Duodenal mucosa (tissue), 2 donors: Measurements from ENCODE around the gene PPM1N.

Experiments
- H3K27ac ChIP-seq: one replicate; pipeline ENCODE4 v1.7.0; 2013; ENCODE audit warnings: low read depth, low read length
- H3K27me3 ChIP-seq, 2 donors: one replicate each; pipeline ENCODE4 v1.7.0; 2013; ENCODE audit warnings: low read length in 2 of 2, control low read depth in 1 of 2; ENCODE audit not compliant: insufficient read depth in 2 of 2, control insufficient read depth in 1 of 2
- H3K36me3 ChIP-seq, 2 donors: one replicate each; pipeline ENCODE4 v1.7.0; 2013; ENCODE audit warnings: low read length in 2 of 2, control low read depth in 1 of 2; ENCODE audit not compliant: insufficient read depth in 2 of 2, control insufficient read depth in 1 of 2
- H3K4me1 ChIP-seq, 2 donors: one replicate each; pipeline ENCODE4 v1.7.0; 2013; ENCODE audit warnings: low read length in 2 of 2, control low read depth in 1 of 2; ENCODE audit not compliant: insufficient read depth in 2 of 2, control insufficient read depth in 1 of 2
- H3K4me3 ChIP-seq, 2 donors: one replicate each; pipeline ENCODE4 v1.7.0; 2013; ENCODE audit warnings: low read length in 2 of 2, low read depth in 1 of 2
- H3K9ac ChIP-seq, 2 donors: one replicate each; pipeline ENCODE4 v1.7.0; 2013; ENCODE audit warnings: low read length in 2 of 2, low read depth in 1 of 2
- H3K9me3 ChIP-seq, 2 donors: one replicate each; pipeline ENCODE4 v1.7.0; 2013; ENCODE audit warnings: low read length in 2 of 2, control low read depth in 1 of 2; ENCODE audit not compliant: control insufficient read depth in 1 of 2

Gene PPM1N

DNA sequence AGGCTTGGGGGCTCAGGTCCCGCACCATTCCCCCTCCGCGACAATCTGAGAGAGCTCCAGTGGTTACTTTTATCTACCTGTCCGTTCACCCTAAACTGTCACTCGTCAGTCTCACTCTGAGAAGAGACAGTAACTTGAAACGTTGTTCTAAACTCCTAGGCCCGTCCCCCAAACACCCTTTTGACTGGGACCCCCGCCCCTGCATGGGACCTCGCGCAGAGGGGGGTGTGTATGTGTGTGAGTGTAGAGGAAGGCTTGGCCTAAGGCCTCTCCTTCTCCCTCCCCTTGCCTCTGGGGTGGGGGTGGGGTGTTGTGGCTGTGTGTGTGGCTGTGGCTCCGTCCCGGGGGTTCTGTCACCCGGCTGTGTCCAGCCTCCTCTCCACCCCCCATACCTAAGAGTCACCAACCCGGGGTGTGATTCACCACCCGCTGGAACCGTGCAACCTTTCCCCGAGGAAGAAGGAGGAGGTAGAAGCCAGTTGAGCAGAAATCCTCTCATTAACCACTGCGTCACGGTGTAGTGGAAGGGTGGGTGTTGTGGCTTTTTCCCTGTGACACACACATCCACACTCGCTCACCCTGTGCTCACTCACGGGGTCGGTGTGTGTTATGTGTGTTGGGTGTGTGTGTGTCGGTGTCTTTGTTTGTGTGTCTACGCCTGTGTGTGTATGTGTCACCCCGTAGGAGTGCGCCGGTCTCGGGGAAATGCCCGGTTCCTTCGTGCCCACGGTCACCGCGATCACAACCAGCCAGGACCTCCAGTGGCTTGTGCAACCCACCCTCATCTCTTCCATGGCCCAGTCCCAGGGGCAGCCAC lies 28.1 kb upstream of the PPM1N start:
- Histone ChIP-seq H3K27ac (peak overlapping the region; percentile 95), H3K9ac (peak overlapping the region; percentile 90 to 97), H3K4me3 (peak overlapping the region; percentile 87 to 93), H3K36me3 (no peaks in the 10 kb centered on the region), H3K9me3 (no peaks in the 10 kb centered on the region), H3K4me1 (peaks cover 11 to 26% of the 10 kb centered on the region in 2 donors), H3K27me3 (peaks cover 0 to 7% of the 10 kb centered on the region in 2 donors)

DNA sequence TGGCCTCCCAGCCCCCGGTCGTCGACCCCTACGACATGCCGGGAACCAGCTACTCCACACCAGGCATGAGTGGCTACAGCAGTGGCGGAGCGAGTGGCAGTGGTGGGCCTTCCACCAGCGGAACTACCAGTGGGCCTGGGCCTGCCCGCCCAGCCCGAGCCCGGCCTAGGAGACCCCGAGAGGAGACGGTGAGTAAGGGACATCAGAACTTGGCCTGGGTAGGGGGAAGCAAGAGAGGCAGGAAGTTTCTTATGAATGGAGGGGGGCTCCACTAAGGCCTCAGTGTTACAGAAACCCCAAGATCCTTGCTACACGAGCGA lies 27.5 kb upstream of the PPM1N start:
- Histone ChIP-seq H3K27me3 (peaks cover 0 to 7% of the 10 kb centered on the region in 2 donors), H3K27ac (no peak overlapping the region), H3K9ac (no peak overlapping the region), H3K4me3 (no peak overlapping the region), H3K9me3 (no peaks in the 10 kb centered on the region), H3K4me1 (peaks cover 11 to 26% of the 10 kb centered on the region in 2 donors), H3K36me3 (no peaks in the 10 kb centered on the region)

DNA sequence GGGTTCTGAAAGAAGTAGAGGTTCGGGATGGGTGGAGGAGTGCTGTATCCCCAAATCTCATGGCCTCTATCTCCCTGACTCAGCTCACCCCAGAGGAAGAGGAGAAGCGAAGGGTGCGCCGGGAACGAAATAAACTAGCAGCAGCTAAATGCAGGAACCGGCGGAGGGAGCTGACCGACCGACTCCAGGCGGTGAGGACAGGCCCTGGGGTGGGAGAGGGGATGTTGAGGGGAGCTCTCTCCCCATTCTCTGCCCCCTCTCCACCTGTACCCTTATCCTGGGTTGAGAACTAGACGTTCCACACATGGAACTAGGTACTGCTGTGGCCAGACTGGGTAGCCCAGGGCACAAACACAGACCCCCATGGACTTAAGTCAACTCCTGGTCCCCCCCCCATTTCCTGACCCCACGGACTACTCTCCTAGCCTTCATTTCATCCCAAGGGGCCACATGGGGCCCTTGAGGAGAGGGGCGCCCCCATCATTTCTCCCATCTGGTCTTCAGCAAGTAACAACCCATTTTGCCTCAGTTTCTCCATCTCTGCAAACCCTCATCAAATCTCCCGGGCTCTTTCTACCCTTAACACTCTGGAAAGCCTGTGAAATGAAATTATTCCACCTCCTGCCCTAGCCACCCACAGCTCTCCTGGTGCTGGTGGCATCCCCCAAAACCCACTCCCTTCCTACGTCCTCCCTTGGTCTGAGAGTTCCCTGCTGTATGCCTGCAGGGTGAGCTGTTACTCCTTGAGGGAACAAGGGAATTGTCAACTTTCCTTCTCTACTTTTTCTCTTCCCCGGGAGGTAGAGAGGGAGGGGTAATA lies 26.9 kb upstream of the PPM1N start:
- peaks cover 0 to 7% of the 10 kb centered on the region in 2 donors for H3K27me3 ChIP-seq
- H3K36me3 ChIP-seq = no peaks in the 10 kb centered on the region
- H3K4me3 ChIP-seq = no peak overlapping the region
- H3K27ac ChIP-seq = no peak overlapping the region
- H3K9me3 ChIP-seq = no peaks in the 10 kb centered on the region
- peaks cover 11 to 26% of the 10 kb centered on the region in 2 donors for H3K4me1 ChIP-seq
- no peak overlapping the region for H3K9ac ChIP-seq

DNA sequence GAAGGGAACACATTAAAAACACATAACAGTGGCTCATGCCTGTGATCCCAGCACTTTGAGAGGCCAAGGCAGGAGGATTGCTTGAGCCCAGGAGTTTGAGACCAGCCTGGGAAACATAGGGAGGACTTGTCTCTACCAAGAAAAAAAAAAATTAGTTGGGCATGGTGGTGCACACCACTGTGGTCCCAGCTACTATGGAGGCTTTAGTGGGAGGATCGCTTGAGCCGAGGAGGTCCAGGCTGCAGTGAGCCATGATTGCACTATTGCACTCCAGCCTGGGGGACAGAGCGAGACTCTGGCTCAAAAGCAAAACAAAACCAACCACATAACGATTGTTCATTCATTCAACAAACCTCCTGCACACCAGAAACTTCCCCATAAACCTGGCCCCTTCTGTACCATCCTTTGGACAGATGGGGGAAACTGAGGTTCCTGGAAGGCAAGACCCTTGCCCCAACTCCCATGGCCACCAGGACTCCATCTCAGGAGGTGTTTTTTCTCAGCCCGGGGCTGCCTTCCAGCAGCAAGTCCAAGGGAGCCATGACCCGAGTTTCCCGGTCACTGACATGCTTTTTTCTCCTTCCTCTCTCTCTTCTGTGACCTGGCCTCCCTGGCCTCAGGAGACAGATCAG lies 26.2 kb upstream of the PPM1N start:
- Histone ChIP-seq H3K4me3 (no peak overlapping the region), H3K4me1 (peaks cover 9 to 26% of the 10 kb centered on the region in 2 donors), H3K9ac (no peak overlapping the region), H3K27me3 (peaks cover 0 to 7% of the 10 kb centered on the region in 2 donors), H3K27ac (no peak overlapping the region), H3K9me3 (no peaks in the 10 kb centered on the region), H3K36me3 (no peaks in the 10 kb centered on the region)

DNA sequence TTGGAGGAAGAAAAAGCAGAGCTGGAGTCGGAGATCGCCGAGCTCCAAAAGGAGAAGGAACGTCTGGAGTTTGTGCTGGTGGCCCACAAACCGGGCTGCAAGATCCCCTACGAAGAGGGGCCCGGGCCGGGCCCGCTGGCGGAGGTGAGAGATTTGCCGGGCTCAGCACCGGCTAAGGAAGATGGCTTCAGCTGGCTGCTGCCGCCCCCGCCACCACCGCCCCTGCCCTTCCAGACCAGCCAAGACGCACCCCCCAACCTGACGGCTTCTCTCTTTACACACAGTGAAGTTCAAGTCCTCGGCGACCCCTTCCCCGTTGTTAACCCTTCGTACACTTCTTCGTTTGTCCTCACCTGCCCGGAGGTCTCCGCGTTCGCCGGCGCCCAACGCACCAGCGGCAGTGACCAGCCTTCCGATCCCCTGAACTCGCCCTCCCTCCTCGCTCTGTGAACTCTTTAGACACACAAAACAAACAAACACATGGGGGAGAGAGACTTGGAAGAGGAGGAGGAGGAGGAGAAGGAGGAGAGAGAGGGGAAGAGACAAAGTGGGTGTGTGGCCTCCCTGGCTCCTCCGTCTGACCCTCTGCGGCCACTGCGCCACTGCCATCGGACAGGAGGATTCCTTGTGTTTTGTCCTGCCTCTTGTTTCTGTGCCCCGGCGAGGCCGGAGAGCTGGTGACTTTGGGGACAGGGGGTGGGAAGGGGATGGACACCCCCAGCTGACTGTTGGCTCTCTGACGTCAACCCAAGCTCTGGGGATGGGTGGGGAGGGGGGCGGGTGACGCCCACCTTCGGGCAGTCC lies 25.5 kb upstream of the PPM1N start:
- Histone ChIP-seq H3K4me1 (peaks cover 8 to 27% of the 10 kb centered on the region in 2 donors), H3K9me3 (no peaks in the 10 kb centered on the region), H3K36me3 (no peaks in the 10 kb centered on the region), H3K4me3 (no peak overlapping the region), H3K27ac (no peak overlapping the region), H3K9ac (peak overlapping the region in 1 of 2 donors; percentile 15), H3K27me3 (peaks cover 0 to 7% of the 10 kb centered on the region in 2 donors)

DNA sequence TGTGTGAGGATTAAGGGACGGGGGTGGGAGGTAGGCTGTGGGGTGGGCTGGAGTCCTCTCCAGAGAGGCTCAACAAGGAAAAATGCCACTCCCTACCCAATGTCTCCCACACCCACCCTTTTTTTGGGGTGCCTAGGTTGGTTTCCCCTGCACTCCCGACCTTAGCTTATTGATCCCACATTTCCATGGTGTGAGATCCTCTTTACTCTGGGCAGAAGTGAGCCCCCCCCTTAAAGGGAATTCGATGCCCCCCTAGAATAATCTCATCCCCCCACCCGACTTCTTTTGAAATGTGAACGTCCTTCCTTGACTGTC lies 24.9 kb upstream of the PPM1N start:
- Histone ChIP-seq H3K27ac (no peak overlapping the region), H3K27me3 (peaks cover 0 to 7% of the 10 kb centered on the region in 2 donors), H3K36me3 (no peaks in the 10 kb centered on the region), H3K9ac (no peak overlapping the region), H3K4me3 (no peak overlapping the region), H3K4me1 (peaks cover 13 to 27% of the 10 kb centered on the region in 2 donors), H3K9me3 (no peaks in the 10 kb centered on the region)

DNA sequence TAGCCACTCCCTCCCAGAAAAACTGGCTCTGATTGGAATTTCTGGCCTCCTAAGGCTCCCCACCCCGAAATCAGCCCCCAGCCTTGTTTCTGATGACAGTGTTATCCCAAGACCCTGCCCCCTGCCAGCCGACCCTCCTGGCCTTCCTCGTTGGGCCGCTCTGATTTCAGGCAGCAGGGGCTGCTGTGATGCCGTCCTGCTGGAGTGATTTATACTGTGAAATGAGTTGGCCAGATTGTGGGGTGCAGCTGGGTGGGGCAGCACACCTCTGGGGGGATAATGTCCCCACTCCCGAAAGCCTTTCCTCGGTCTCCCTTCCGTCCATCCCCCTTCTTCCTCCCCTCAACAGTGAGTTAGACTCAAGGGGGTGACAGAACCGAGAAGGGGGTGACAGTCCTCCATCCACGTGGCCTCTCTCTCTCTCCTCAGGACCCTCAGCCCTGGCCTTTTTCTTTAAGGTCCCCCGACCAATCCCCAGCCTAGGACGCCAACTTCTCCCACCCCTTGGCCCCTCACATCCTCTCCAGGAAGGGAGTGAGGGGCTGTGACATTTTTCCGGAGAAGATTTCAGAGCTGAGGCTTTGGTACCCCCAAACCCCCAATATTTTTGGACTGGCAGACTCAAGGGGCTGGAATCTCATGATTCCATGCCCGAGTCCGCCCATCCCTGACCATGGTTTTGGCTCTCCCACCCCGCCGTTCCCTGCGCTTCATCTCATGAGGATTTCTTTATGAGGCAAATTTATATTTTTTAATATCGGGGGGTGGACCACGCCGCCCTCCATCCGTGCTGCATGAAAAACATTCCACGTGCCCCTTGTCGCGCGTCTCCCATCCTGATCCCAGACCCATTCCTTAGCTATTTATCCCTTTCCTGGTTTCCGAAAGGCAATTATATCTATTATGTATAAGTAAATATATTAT lies 24.3 kb upstream of the PPM1N start:
- Histone ChIP-seq H3K27me3 (peaks cover 0 to 7% of the 10 kb centered on the region in 2 donors), H3K4me1 (peaks cover 13 to 25% of the 10 kb centered on the region in 2 donors), H3K4me3 (no peak overlapping the region), H3K9ac (no peak overlapping the region), H3K36me3 (no peaks in the 10 kb centered on the region), H3K9me3 (no peaks in the 10 kb centered on the region), H3K27ac (no peak overlapping the region)

DNA sequence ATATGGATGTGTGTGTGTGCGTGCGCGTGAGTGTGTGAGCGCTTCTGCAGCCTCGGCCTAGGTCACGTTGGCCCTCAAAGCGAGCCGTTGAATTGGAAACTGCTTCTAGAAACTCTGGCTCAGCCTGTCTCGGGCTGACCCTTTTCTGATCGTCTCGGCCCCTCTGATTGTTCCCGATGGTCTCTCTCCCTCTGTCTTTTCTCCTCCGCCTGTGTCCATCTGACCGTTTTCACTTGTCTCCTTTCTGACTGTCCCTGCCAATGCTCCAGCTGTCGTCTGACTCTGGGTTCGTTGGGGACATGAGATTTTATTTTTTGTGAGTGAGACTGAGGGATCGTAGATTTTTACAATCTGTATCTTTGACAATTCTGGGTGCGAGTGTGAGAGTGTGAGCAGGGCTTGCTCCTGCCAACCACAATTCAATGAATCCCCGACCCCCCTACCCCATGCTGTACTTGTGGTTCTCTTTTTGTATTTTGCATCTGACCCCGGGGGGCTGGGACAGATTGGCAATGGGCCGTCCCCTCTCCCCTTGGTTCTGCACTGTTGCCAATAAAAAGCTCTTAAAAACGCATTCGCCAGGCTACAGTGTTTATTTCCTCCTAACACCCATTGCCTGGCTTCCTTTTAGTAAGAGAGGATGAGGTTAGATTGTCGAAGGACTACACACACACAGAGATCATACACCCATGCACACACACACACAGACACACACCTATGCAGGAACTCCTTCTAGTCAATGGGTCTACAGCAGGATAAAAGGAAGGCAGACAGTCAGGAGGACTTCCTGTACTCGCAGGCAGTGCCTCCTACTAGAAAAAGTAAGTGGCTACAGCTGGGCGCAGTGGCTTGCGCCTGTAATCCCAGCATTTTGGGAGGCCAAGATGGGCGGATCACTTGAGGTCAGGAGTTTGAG lies 23.4 kb upstream of the PPM1N start:
- peaks cover 12 to 21% of the 10 kb centered on the region in 2 donors for H3K4me1 ChIP-seq

More for the DNA sequence above, 23.4 kb upstream of the PPM1N start:
- no peak overlapping the region for H3K9ac ChIP-seq
- H3K27me3 ChIP-seq = peaks cover 0 to 7% of the 10 kb centered on the region in 2 donors
- no peak overlapping the region for H3K27ac ChIP-seq
- no peaks in the 10 kb centered on the region for H3K9me3 ChIP-seq
- no peaks in the 10 kb centered on the region for H3K36me3 ChIP-seq
- no peak overlapping the region for H3K4me3 ChIP-seq
